ENCODE data around the gene UGT2A1.

- TF ChIP-seq FOXM1 (IDR thresholded peaks at IDR 0.05; ENCODE audit: borderline replicate concordance, low read depth) (no peak), TAF1 (IDR thresholded peaks at IDR 0.05; ENCODE audit: low read depth) (no peak), EP300 (IDR thresholded peaks at IDR 0.05; ENCODE audit: borderline replicate concordance) (no peak), EGR1 (IDR thresholded peaks at IDR 0.05) (no peak)
These were observed 58.7 kb downstream of the UGT2A1 start for GRCh38 chr4:69594382-69594781.

Measured in Ishikawa (cell line).